ENCODE data around the gene MORC2. TPM values are rescaled to one million over a fixed set of nuclear protein-coding genes. Genes with fewer than 3 reads are reported as not detected.
A peak's percentile ranks its signal among the peaks of the same experiment; 100 is the strongest.

Gene MORC2
- total RNA-seq, 4 donors from 2014 or later: 23.5 to 39.6 (median 29.5) TPM

- H3K4me3 ChIP-seq: no peak overlapping the region
- no peak for TF ChIP-seq POLR2A (IDR thresholded peaks at IDR 0.05)
- no peak for TF ChIP-seq CTCF (IDR thresholded peaks at IDR 0.05)
- no peaks in the 10 kb centered on the region for H3K27me3 ChIP-seq
- no peak for DNase-seq
- H3K4me1 ChIP-seq: no peaks in the 10 kb centered on the region
- no peaks in the 10 kb centered on the region for H3K36me3 ChIP-seq
- no peak overlapping the region for H3K27ac ChIP-seq
- peaks cover 0 to 5% (median 0%) of the 10 kb centered on the region in 4 donors for H3K9me3 ChIP-seq
Measured at GRCh38 chr22:30982512-30982911, 13.9 kb upstream of the MORC2 start.

GRCh38 chr22:30979932-30980331 is 11.4 kb upstream of the MORC2 start:
- H3K36me3 ChIP-seq: peaks cover 0 to 10% (median 0%) of the 10 kb centered on the region in 3 donors
- no peaks in the 10 kb centered on the region for H3K27me3 ChIP-seq
- H3K27ac ChIP-seq: no peak overlapping the region
- no peak for DNase-seq
- peaks cover 0 to 8% (median 0%) of the 10 kb centered on the region in 4 donors for H3K9me3 ChIP-seq
- no peak overlapping the region for H3K4me3 ChIP-seq
- TF ChIP-seq CTCF (IDR thresholded peaks at IDR 0.05) (no peak), POLR2A (IDR thresholded peaks at IDR 0.05) (no peak)
- no peaks in the 10 kb centered on the region for H3K4me1 ChIP-seq

- H3K9me3 ChIP-seq: peaks cover 0 to 8% (median 3%) of the 10 kb centered on the region in 4 donors
- no peaks in the 10 kb centered on the region for H3K4me1 ChIP-seq
- TF ChIP-seq CTCF (IDR thresholded peaks at IDR 0.05) (no peak), POLR2A (IDR thresholded peaks at IDR 0.05) (no peak)
- no peaks in the 10 kb centered on the region for H3K27me3 ChIP-seq
- H3K27ac ChIP-seq: no peak overlapping the region
- no peak overlapping the region for H3K4me3 ChIP-seq
- no peak for DNase-seq
- peaks cover 0 to 17% (median 3%) of the 10 kb centered on the region in 3 donors for H3K36me3 ChIP-seq
Measured at GRCh38 chr22:30978304-30978962, 9.9 kb upstream of the MORC2 start.

- no peak for DNase-seq
- Histone ChIP-seq H3K4me3 (peak overlapping the region; percentile 79 to 99 (median 92)), H3K27me3 (no peaks in the 10 kb centered on the region), H3K4me1 (peaks cover 3 to 15% (median 9%) of the 10 kb centered on the region in 4 donors), H3K36me3 (peaks cover 2 to 34% (median 9%) of the 10 kb centered on the region in 3 donors), H3K27ac (peak overlapping the region in 2 of 4 donors; percentile 96 to 97), H3K9me3 (peaks cover 0 to 18% (median 2%) of the 10 kb centered on the region in 4 donors)
- TF ChIP-seq CTCF (IDR thresholded peaks at IDR 0.05) (no peak), POLR2A (IDR thresholded peaks at IDR 0.05) (no peak)
Measured at GRCh38 chr22:30970356-30970746, 1.8 kb upstream of the MORC2 start.

GRCh38 chr22:30969532-30970355 is 1.2 kb upstream of the MORC2 start:
- peaks cover 3 to 15% (median 9%) of the 10 kb centered on the region in 4 donors for H3K4me1 ChIP-seq
- DNase-seq: peak; percentile 27 to 75 (median 64)
- TF ChIP-seq POLR2A (IDR thresholded peaks at IDR 0.05) (no peak), CTCF (IDR thresholded peaks at IDR 0.05) (no peak)

More at GRCh38 chr22:30969532-30970355, 1.2 kb upstream of the MORC2 start:
- peak overlapping the region; percentile 79 to 99 (median 92) for H3K4me3 ChIP-seq
- peaks cover 0 to 18% (median 0%) of the 10 kb centered on the region in 4 donors for H3K9me3 ChIP-seq
- peak overlapping the region; percentile 93 to 97 (median 95) for H3K27ac ChIP-seq
- H3K36me3 ChIP-seq: peaks cover 2 to 29% (median 9%) of the 10 kb centered on the region in 3 donors
- H3K27me3 ChIP-seq: no peaks in the 10 kb centered on the region
